GM18909 (cell line): ENCODE measurements around the gene MON2.

Source experiments
- ATAC-seq: cut with Tn5 transposase; IDR thresholded peaks from one replicate; pipeline ENCODE4 v1.9.1; 2021; ENCODE audit warnings: mild to moderate bottlenecking; ENCODE audit not compliant: unreplicated experiment, poor library complexity

The MON2 gene

DNA sequence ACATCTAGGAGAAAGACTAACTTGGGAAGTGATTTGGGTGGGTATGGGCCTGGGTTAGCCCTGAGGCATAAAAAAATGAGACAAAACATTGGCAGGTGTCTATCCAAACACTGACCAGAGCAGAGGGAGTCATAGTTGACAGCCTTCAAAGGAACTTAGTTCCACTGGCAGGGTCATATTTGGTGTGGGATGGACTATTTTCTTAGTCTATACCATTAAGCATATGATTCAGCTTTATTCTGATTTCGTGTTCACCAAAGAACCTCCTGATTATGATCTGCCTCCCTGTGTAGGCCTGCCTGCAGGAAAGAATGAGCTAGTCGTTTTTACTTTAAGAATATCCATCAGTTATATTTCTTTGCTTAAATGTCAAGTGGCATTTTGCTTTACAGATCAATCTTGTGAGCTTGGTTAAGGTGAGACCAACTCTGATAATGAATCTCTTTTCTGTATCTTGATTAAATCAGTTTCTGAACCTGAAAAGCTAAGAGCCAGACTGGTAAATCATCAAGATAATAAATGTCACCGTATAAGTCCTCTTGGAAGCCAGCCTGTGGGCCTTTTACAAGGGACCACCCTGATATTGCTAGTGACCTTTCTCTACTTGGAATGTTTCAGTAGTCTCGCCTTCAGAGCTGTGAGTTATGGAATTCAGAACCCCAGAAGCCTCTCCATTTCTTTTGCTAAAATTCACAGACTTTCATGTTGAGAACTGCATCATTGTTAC is 182.9 kb downstream of the MON2 start:
- no peak for ATAC-seq
